Measurements from ENCODE around the gene XPO4. TPM values are rescaled to one million over a fixed set of nuclear protein-coding genes. Genes with fewer than 3 reads are reported as not detected.
A peak's percentile ranks its signal among the peaks of the same experiment; 100 is the strongest.

The XPO4 gene
- total and polyA plus RNA-seq, 2 of the 13 experiments (the other 11 are each of a cell fraction or from before 2014, with no cell fraction given), result 8.4 to 24.8 TPM

- TF ChIP-seq CENPBD1 (CRISPR knock-in tag; IDR thresholded peaks at IDR 0.05; ENCODE audit: borderline replicate concordance, low read depth), result no peak
- TF ChIP-seq ZNF136 (CRISPR knock-in tag; IDR thresholded peaks at IDR 0.05; ENCODE audit: low read depth), result peak; percentile 21; the same call in 1 of the 2 replicates
- TF ChIP-seq CBX2 (IDR thresholded peaks at IDR 0.05; ENCODE audit: low read depth, low read length), result no peak
- TF ChIP-seq CBX2 (CRISPR knock-in tag; IDR thresholded peaks at IDR 0.05; ENCODE audit: low read depth), result no peak
- no peak for TF ChIP-seq MLX (CRISPR knock-in tag; IDR thresholded peaks at IDR 0.05)
- TF ChIP-seq JUNB (CRISPR knock-in tag; IDR thresholded peaks at IDR 0.05; ENCODE audit: borderline replicate concordance), result no peak
- TF ChIP-seq TEF (CRISPR knock-in tag; IDR thresholded peaks at IDR 0.05), result peak; percentile 28; the same call in 1 of the 2 replicates
- TF ChIP-seq PRDM4 (CRISPR knock-in tag; IDR thresholded peaks at IDR 0.05; ENCODE audit: borderline replicate concordance), result no peak
- TF ChIP-seq SP140L (CRISPR knock-in tag; IDR thresholded peaks at IDR 0.05; ENCODE audit: borderline replicate concordance), result peak; percentile 60; the same call in 1 of the 2 replicates
- no peak for TF ChIP-seq ZSCAN20 (CRISPR knock-in tag; IDR thresholded peaks at IDR 0.05; ENCODE audit: borderline replicate concordance)
- no peak for TF ChIP-seq MBNL3 (CRISPR knock-in tag; conservative IDR thresholded peaks at IDR 0.05)
- TF ChIP-seq ZNF772 (CRISPR knock-in tag; IDR thresholded peaks at IDR 0.05), result peak; percentile 81
- peak; percentile 61; the same call in 1 of the 2 replicates for TF ChIP-seq ATF2 (CRISPR knock-in tag; IDR thresholded peaks at IDR 0.05)
- TF ChIP-seq ZNF761 (CRISPR knock-in tag; conservative IDR thresholded peaks at IDR 0.05), result peak; percentile 90
- TF ChIP-seq ZNF597 (CRISPR knock-in tag; IDR thresholded peaks at IDR 0.05), result no peak
- peak; percentile 67; the same call in 1 of the 2 replicates for TF ChIP-seq BRF2 (CRISPR knock-in tag; IDR thresholded peaks at IDR 0.05)
- TF ChIP-seq ZNF501 (CRISPR knock-in tag; IDR thresholded peaks at IDR 0.05), result peak; percentile 96
- TF ChIP-seq FOXO4 (CRISPR knock-in tag; conservative IDR thresholded peaks at IDR 0.05), result peak; percentile 74; the same call in 1 of the 2 replicates
Measured at GRCh38 chr13:20773194-20774080, 129.1 kb downstream of the XPO4 start, which contains the start of gene EEF1AKMT1 (continued).

Data from HepG2 (cell line).